T-cell (primary cell): Measurements from ENCODE around the gene ELP2. TPM values are rescaled to one million over a fixed set of nuclear protein-coding genes. Genes with fewer than 3 reads are reported as not detected.

ENCODE experiments used
- ATAC-seq, 4 experiments: fragments of 200-7000 bp in 3 of 4; fragments of 150-1000 bp in 1 of 4; cut with Tn5 transposase; replicated peaks in 1 of 4; 1 replicate in 3 of 4; 2 replicates in 1 of 4; pipeline ENCODE4 v1.10.0; 2021; ENCODE audit warnings: moderate library complexity in 3 of 4, mild to moderate bottlenecking in 2 of 4, moderate number of reproducible peaks in 1 of 4
- CTCF ChIA-PET, 2 donors: fragments of 300-600 bp; sonication (Branson Sonifier 250); formaldehyde crosslinking; loops; one replicate each; lab custom pipeline; 2022; ENCODE audit warnings: antibody characterized with exemption in 2 of 2; lab: Charles Lee
- POLR2A ChIA-PET, 2 donors: fragments of 300-600 bp; sonication (Branson Sonifier 250); formaldehyde crosslinking; loops; one replicate each; lab custom pipeline; 2022; ENCODE audit warnings: antibody characterized with exemption in 2 of 2; lab: Charles Lee
- DNase-seq, 35 experiments: peaks; one replicate each; pipeline versions ENCODE4 v3.0.0 to v3.0.0-alpha.2; 2013 to 2023
- H3K27ac ChIP-seq: one replicate; pipeline ENCODE4 v1.5.1; 2013; ENCODE audit warnings: low read length
- H3K27me3 ChIP-seq, 2 experiments: replicated peaks in 1 of 2; 1 replicate in 1 of 2; 2 replicates in 1 of 2; pipeline versions ENCODE4 v1.6.1 to v1.7.0; 2013; ENCODE audit warnings: low read length in 1 of 2, mixed read lengths in 1 of 2; ENCODE audit not compliant: control insufficient read depth in 2 of 2, insufficient read depth in 2 of 2; ENCODE audit errors: extremely low read depth in 1 of 2
- H3K36me3 ChIP-seq, 2 donors: 1 replicate in 1 of 2; 2 replicates in 1 of 2; pipeline versions ENCODE4 v1.6.1 to v1.7.0; 2013; ENCODE audit warnings: low read length in 1 of 2; ENCODE audit not compliant: control insufficient read depth in 2 of 2, insufficient read depth in 1 of 2; ENCODE audit errors: extremely low read depth in 1 of 2
- H3K4me1 ChIP-seq, 2 experiments: 1 replicate in 1 of 2; 2 replicates in 1 of 2; pipeline versions ENCODE4 v1.6.1 to v1.7.0; 2013; ENCODE audit warnings: low read length in 2 of 2, mixed read lengths in 1 of 2; ENCODE audit not compliant: insufficient read depth in 2 of 2, control insufficient read depth in 1 of 2; ENCODE audit errors: extremely low read depth in 1 of 2
- H3K4me3 ChIP-seq, 2 donors: 1 replicate in 1 of 2; 2 replicates in 1 of 2; pipeline versions ENCODE4 v1.5.1 to v1.7.0; 2013; ENCODE audit warnings: mild to moderate bottlenecking in 2 of 2, low read length in 1 of 2, moderate library complexity in 1 of 2; ENCODE audit not compliant: control insufficient read depth in 1 of 2; ENCODE audit errors: extremely low read depth in 1 of 2
- H3K9me3 ChIP-seq: 2 replicates; pipeline ENCODE4 v1.7.0; 2013
- H3K27ac Mint-ChIP-seq, 2 donors: one replicate each; pipeline ENCODE4 v1.8.0; 2020 to 2021; ENCODE audit warnings: mild to moderate bottlenecking in 2 of 2, mixed read lengths in 2 of 2
- H3K27me3 Mint-ChIP-seq, 2 donors: one replicate each; pipeline ENCODE4 v1.8.0; 2021 to 2022; ENCODE audit warnings: mixed read lengths in 2 of 2
- H3K36me3 Mint-ChIP-seq: one replicate; pipeline ENCODE4 v1.8.0; 2021; ENCODE audit warnings: mixed read lengths
- H3K4me1 Mint-ChIP-seq, 3 donors: one replicate each; pipeline ENCODE4 v1.8.0; 2020 to 2022; ENCODE audit warnings: mixed read lengths in 3 of 3, mild to moderate bottlenecking in 1 of 3
- H3K4me3 Mint-ChIP-seq, 3 donors: one replicate each; pipeline ENCODE4 v1.8.0; 2020 to 2022; ENCODE audit warnings: mild to moderate bottlenecking in 3 of 3, mixed read lengths in 3 of 3, moderate library complexity in 3 of 3
- H3K9me3 Mint-ChIP-seq, 3 donors: one replicate each; pipeline ENCODE4 v1.8.0; 2020 to 2022; ENCODE audit warnings: mixed read lengths in 3 of 3
- WGBS: methylation state at CpG from one replicate; pipeline ENCODE4 v1.1.5; 2013; ENCODE audit warnings: missing lambda C conversion rate; ENCODE audit not compliant: insufficient coverage; 5-methylcytosine and 5-hydroxymethylcytosine counted together
- total RNA-seq, 35 experiments: library from RNA in 6 of 35; stranded (reverse) in 6 of 35; fragments of 120-200 nt in 1 of 35; gene quantifications; one replicate each; pipeline versions ENCODE4 v1.2.1 to v1.2.4 and lab custom pipeline; 2013 to 2026

ELP2 gene
- total RNA-seq, 5 donors from 2014 or later (not counting 1 experiment from before 2014, with no cell fraction given): 109 to 156 (median 150) TPM

GRCh38 chr18:36188916-36189315, 59.2 kb downstream of the ELP2 start:
- ATAC-seq: no peak
- Histone ChIP-seq H3K9me3 (no peaks in the 10 kb centered on the region), H3K27me3 (peaks cover 2 to 28% of the 10 kb centered on the region in 2 experiments), H3K36me3 (no peaks in the 10 kb centered on the region), H3K4me1 (peaks cover 0 to 20% of the 10 kb centered on the region in 2 experiments), H3K27ac (no peak overlapping the region), H3K4me3 (no peak overlapping the region)
- H3K27ac Mint-ChIP-seq: no peak overlapping the region
- ChIA-PET CTCF (no interaction called here), POLR2A (interaction anchor here in 1 of 2 donors (1.0 kb wide), 1 partner anchor 9 kb away, joined by 3 read pairs; no protein-coding TSS in a partner anchor)
- H3K36me3 Mint-ChIP-seq: no peaks in the 10 kb centered on the region
- H3K4me1 Mint-ChIP-seq: peaks cover 13 to 15% (median 14%) of the 10 kb centered on the region in 3 donors
- no peak for DNase-seq
- peak overlapping the region; percentile 71 to 83 (median 75) for H3K4me3 Mint-ChIP-seq
- no peaks in the 10 kb centered on the region for H3K9me3 Mint-ChIP-seq
- peaks cover 20 to 24% of the 10 kb centered on the region in 2 donors for H3K27me3 Mint-ChIP-seq
- WGBS: 80% methylated on average over 1 of the region's 3 CpGs

- Mint-ChIP-seq H3K27ac (no peak overlapping the region), H3K27me3 (peaks cover 20 to 24% of the 10 kb centered on the region in 2 donors), H3K9me3 (no peaks in the 10 kb centered on the region), H3K36me3 (no peaks in the 10 kb centered on the region), H3K4me3 (peak overlapping the region in 1 of 3 donors; percentile 83), H3K4me1 (peaks cover 13 to 15% (median 14%) of the 10 kb centered on the region in 3 donors)
- no peaks in the 10 kb centered on the region for H3K36me3 ChIP-seq
- ChIA-PET POLR2A (interaction anchor here in 1 of 2 donors (0.6 kb wide), 1 partner anchor 242 kb away, joined by 3 read pairs; no protein-coding TSS in a partner anchor), CTCF (no interaction called here)
- no peak overlapping the region for H3K4me3 ChIP-seq
- 76% methylated on average over 2 of the region's 4 CpGs for WGBS
- no peak overlapping the region for H3K27ac ChIP-seq
- peaks cover 2 to 28% of the 10 kb centered on the region in 2 experiments for H3K27me3 ChIP-seq
- peaks cover 0 to 20% of the 10 kb centered on the region in 2 experiments for H3K4me1 ChIP-seq
- H3K9me3 ChIP-seq: no peaks in the 10 kb centered on the region
- no peak for DNase-seq
- ATAC-seq: no peak
These were observed 59.8 kb downstream of the ELP2 start for GRCh38 chr18:36189486-36189885.

GRCh38 chr18:36191286-36191685, 61.6 kb downstream of the ELP2 start:
- ChIA-PET CTCF (no interaction called here), POLR2A (no interaction called here)
- H3K4me3 ChIP-seq: no peak overlapping the region
- H3K9me3 ChIP-seq: no peaks in the 10 kb centered on the region
- no peaks in the 10 kb centered on the region for H3K9me3 Mint-ChIP-seq
- H3K4me1 Mint-ChIP-seq: peaks cover 8 to 15% (median 11%) of the 10 kb centered on the region in 3 donors
- peaks cover 2 to 21% of the 10 kb centered on the region in 2 experiments for H3K27me3 ChIP-seq
- peaks cover 0 to 20% of the 10 kb centered on the region in 2 experiments for H3K4me1 ChIP-seq
- H3K4me3 Mint-ChIP-seq: no peak overlapping the region
- no peaks in the 10 kb centered on the region for H3K36me3 Mint-ChIP-seq
- H3K36me3 ChIP-seq: no peaks in the 10 kb centered on the region
- DNase-seq (no peak), ATAC-seq (no peak)
- no peak overlapping the region for H3K27ac ChIP-seq
- no peak overlapping the region for H3K27ac Mint-ChIP-seq
- 96% methylated on average over 3 of the region's 3 CpGs for whole genome bisulfite sequencing
- peaks cover 20 to 29% of the 10 kb centered on the region in 2 donors for H3K27me3 Mint-ChIP-seq

- H3K4me3 Mint-ChIP-seq: no peak overlapping the region
- no peaks in the 10 kb centered on the region for H3K9me3 Mint-ChIP-seq
- peaks cover 8 to 15% (median 8%) of the 10 kb centered on the region in 3 donors for H3K4me1 Mint-ChIP-seq
- Histone ChIP-seq H3K36me3 (no peaks in the 10 kb centered on the region), H3K4me3 (no peak overlapping the region), H3K9me3 (no peaks in the 10 kb centered on the region), H3K4me1 (peaks cover 0 to 15% of the 10 kb centered on the region in 2 experiments), H3K27ac (no peak overlapping the region), H3K27me3 (peaks cover 2 to 17% of the 10 kb centered on the region in 2 experiments)
- 60% methylated on average over 1 of the region's 1 CpG for WGBS
- H3K27me3 Mint-ChIP-seq: peaks cover 20 to 29% of the 10 kb centered on the region in 2 donors
- ChIA-PET CTCF (no interaction called here), POLR2A (no interaction called here)
- DNase-seq: no peak
- H3K27ac Mint-ChIP-seq: no peak overlapping the region
- ATAC-seq: no peak
- no peaks in the 10 kb centered on the region for H3K36me3 Mint-ChIP-seq
These were observed 62.0 kb downstream of the ELP2 start for GRCh38 chr18:36191711-36192110.

- peaks cover 7 to 17% of the 10 kb centered on the region in 2 donors for H3K27me3 Mint-ChIP-seq
- no peak overlapping the region for H3K4me3 ChIP-seq
- no peaks in the 10 kb centered on the region for H3K36me3 Mint-ChIP-seq
- no peaks in the 10 kb centered on the region for H3K4me1 Mint-ChIP-seq
- no peak overlapping the region for H3K27ac Mint-ChIP-seq
- H3K27ac ChIP-seq: no peak overlapping the region
- no peaks in the 10 kb centered on the region for H3K9me3 Mint-ChIP-seq
- CTCF ChIA-PET: no interaction called here
- DNase-seq (no peak), ATAC-seq (no peak)
- POLR2A ChIA-PET: no interaction called here
- H3K4me3 Mint-ChIP-seq: no peak overlapping the region
- H3K4me1 ChIP-seq: no peaks in the 10 kb centered on the region
- WGBS: 76% methylated on average over 6 of the region's 8 CpGs
- H3K27me3 ChIP-seq: peaks cover 0 to under 1% of the 10 kb centered on the region in 2 experiments
- H3K36me3 ChIP-seq: no peaks in the 10 kb centered on the region
- no peaks in the 10 kb centered on the region for H3K9me3 ChIP-seq
These were observed 65.1 kb downstream of the ELP2 start for GRCh38 chr18:36194600-36195315.

GRCh38 chr18:36195427-36196122, 65.9 kb downstream of the ELP2 start:
- Histone ChIP-seq H3K27me3 (peaks cover 0 to 6% of the 10 kb centered on the region in 2 experiments), H3K27ac (no peak overlapping the region), H3K9me3 (no peaks in the 10 kb centered on the region), H3K4me3 (no peak overlapping the region), H3K4me1 (no peaks in the 10 kb centered on the region), H3K36me3 (no peaks in the 10 kb centered on the region)
- Mint-ChIP-seq H3K4me1 (no peaks in the 10 kb centered on the region), H3K4me3 (no peak overlapping the region), H3K27ac (no peak overlapping the region), H3K36me3 (no peaks in the 10 kb centered on the region), H3K27me3 (peaks cover 4 to 12% of the 10 kb centered on the region in 2 donors), H3K9me3 (no peaks in the 10 kb centered on the region)
- DNase-seq (no peak), ATAC-seq (no peak)
- POLR2A ChIA-PET: no interaction called here
- CTCF ChIA-PET: no interaction called here
- WGBS: 75% methylated on average over 3 of the region's 3 CpGs
